CD4-positive, alpha-beta T cell treated with Interleukin-2 at 100 ng/mL for 4 hours (primary cell): Measurements from ENCODE around the gene PRSS2.
"Not testable (repeated sequence)": the region's sequence is repeated elsewhere in the genome, so short reads cannot be mapped to it uniquely, and the experiment has no call there.

Experiments
- DNase-seq: peaks from one replicate; pipeline ENCODE4 v3.0.0-alpha.2; 2020; ENCODE audit warnings: low spot score

PRSS2 gene

DNA sequence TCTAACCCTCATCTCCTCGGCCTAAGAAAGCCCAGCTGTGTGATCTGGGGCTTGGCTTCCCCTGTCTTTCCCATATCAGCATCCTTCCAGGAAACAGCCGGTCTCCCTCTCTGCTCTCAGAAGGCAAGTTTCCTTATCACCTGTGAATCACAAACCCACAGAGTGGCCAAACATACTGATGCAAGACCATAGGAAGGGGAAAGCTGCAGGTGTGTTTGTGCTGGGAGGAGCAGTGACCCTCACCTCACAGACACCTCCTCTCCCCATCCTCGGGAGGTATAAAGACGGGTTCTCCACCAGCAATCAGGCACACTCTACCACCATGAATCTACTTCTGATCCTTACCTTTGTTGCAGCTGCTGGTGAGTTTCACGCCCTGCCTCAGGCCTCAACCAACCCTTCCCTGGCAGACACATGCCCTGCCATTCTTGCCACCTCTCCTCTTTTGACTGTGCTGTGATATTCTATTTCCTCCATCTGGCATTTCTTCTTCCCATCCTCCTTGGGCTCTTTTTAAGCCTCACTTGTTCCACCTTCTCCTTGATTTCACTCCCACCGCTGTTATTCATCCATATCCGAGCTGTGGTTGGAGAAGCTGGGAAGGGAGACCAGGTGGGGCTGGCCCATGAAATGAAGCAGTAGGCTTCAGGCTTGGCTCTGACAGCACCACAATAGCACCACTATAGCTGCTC lies at the start of gene PRSS2:
Gene PRSS2, plus strand, starts transcription at position 310 of the 692 bp plus-strand sequence. Its CDS starts 13 bp downstream, at position 323.
- no peak for DNase-seq

DNA sequence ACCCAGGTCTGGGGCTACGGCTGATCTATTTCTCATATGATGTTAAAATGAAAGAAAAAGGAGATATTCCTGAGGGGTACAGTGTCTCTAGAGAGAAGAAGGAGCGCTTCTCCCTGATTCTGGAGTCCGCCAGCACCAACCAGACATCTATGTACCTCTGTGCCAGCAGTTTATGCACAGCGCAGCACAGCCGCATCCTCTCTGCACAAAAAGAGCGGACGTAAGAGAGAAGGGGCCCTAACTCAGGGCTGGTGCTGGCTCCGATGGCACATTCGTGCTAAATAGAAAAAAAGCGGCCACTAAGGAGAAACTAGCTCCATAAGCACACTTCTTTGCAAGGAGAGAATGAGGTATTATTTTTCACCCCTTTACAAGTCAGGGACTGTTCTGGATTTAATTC lies 49.8 kb upstream of the PRSS2 start:
- DNase-seq: no peak

DNA sequence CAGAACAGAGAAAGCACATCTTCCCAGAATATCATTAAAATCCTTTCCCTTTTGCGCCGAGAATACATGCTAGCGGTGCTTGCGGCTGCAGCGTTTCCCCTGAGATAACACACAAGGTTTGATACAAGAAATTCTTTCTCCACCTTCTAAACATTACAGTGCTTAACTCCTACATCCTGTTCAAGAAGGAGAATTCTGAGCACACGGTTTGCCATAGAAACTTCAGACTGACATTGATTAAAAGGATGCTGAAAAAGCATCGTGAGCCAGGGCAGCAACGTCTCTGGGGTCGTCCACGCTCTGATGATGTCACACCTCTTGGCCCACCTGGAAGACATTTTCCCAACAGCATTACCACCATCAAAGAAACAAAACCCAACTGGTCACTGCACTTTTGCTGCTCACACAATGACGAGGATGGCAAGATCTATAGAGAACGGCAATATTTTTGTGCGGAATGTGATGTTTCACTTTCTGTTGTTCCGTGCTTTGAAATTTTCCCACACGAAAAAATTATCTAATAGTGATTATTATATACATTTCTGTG lies 48.4 kb upstream of the PRSS2 start:
- no peak for DNase-seq

DNA sequence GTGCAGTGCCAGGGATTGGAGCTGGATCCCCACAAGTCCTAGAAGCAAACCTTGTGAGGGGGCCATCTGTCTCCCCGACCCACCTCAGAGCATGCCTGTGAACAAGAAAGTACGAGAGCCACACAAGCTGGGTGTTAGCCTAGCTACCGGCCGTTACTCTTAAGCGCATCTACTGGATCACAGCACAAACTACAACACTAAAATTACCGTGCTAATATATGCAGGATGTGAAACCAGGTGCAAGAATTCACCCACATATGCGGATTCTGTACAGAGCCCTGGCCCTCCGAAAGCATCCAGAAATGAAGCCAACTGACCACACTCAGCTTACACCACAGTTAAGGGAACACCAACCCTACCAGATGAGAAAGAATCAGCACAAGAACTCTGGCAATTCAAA lies 37.5 kb upstream of the PRSS2 start:
- DNase-seq: no peak

- no peak for DNase-seq
Measured at GRCh38 chr7:142739923-142740492, 30.8 kb upstream of the PRSS2 start.

DNA sequence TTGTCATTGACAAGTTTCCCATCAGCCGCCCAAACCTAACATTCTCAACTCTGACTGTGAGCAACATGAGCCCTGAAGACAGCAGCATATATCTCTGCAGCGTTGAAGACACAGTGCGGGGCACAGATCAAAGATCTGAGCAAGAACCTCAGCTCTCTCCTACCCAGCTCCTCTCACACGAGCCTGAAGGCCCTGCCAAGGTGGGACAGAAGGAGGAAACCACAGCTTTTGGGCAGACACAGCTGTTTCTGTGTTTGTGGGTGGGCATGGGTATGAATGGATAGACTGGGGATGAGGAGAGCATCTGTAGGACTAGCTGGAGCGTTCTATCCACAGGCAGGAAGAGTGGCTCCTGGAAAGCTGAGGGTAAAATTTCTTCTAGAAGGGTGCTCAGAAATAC lies 30.0 kb upstream of the PRSS2 start:
- no peak for DNase-seq

GRCh38 chr7:142741932-142742331 lies 28.8 kb upstream of the PRSS2 start:
- not testable (repeated sequence) for DNase-seq

- DNase-seq: no peak
Measured at GRCh38 chr7:142745091-142745635, 25.6 kb upstream of the PRSS2 start.

DNA sequence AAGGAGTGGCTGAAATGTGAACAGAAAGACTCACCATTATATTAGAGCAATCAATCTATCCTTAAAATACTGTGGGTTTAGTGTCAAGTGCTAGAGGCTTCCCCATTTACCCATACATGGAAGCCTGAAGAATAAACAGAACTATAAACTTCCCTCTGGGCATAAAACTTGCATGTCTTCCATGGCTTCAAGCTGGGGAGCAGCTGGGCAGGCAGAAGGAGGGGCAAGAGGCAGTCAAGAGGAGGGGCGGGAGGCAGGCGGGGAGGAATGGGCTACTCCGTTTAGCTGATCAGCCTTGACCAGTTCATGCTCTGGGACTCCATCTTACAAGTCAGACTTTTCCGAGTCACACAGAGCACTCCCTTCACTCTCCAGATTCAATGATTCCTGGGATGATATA lies 25.0 kb upstream of the PRSS2 start:
- DNase-seq: no peak

DNA sequence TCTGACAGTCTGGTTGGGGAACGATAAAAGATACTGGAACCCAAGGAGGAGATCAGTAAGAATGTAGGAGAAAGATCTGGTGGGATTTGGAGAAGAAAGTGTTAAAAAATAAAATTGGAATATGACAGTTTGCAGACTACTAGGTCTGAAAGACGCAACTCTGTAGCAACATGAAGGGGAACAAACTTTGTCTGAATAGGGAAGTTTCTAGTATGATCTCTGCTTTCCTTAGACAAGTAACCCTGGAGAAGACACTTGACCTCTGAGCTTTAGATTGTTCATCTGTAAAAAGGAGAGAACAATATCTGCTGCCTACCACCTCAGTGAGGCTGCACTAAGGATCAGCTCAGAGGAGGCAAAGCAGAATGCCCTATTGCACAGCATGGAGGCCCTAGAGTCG lies 24.5 kb upstream of the PRSS2 start:
- DNase-seq: no peak

- DNase-seq: not testable (repeated sequence)
Measured at GRCh38 chr7:142748410-142748809, 22.4 kb upstream of the PRSS2 start.

DNA sequence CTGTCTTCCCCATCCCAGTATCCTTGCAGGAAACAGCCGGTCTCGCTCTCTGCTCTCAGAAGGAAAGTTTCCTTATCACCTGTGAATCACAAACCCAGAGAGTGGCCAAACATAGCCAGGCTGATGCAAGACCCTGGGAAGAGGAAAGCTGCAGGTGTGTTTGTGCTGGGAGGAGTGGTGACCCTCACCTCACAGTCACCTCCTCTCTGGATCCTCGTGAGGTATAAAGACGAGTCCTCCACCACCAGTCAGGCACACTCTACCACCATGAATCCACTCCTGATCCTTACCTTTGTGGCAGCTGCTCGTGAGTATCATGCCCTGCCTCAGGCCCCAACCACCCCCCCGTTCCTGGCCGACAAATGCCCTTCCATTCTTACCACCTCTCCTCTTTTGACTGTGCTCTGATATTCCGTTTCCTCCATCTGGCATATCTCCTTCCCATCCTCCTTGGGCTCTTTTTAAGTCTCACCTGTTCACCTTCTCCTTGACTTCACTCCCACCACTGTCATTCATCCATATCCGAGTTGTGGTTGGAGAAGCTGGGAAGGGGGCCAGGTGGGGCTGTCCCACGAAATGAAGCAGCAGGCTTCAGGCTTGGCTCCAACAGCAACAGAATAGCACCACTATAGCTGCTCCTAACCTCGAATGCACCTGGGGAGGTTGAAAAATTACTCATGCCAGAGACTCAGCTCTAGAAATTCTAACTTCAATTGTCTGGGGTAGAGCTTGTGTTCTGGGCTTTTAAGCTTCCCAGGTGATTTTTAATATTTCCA lies 21.4 kb upstream of the PRSS2 start, which contains the start of gene PRSS1:
Gene PRSS1, plus strand, starts transcription at position 255 of the 776 bp plus-strand sequence. Its CDS starts 13 bp downstream, at position 268.
- no peak for DNase-seq

- DNase-seq: no peak
Measured at GRCh38 chr7:142750321-142750938, 20.3 kb upstream of the PRSS2 start.

DNA sequence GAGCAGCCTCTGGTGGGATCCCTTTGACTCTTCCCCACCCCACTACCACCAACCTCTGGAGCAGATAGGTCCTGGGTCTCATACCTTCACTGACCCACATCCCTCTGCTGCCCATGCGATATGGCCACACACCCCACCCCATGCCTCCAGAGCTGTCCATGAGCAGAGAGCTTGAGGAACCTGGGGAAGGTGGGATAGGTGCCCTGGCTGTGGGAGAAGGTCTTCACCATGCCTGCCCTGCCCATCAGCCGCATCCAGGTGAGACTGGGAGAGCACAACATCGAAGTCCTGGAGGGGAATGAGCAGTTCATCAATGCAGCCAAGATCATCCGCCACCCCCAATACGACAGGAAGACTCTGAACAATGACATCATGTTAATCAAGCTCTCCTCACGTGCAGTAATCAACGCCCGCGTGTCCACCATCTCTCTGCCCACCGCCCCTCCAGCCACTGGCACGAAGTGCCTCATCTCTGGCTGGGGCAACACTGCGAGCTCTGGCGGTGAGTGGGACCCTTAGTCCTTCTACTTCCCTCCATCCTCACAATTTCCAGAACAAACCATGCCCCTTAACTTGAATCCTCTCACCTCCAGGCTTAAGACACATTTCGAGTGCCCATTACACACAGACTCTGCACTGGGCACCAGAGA lies 19.1 kb upstream of the PRSS2 start:
- DNase-seq: not testable (repeated sequence)

DNA sequence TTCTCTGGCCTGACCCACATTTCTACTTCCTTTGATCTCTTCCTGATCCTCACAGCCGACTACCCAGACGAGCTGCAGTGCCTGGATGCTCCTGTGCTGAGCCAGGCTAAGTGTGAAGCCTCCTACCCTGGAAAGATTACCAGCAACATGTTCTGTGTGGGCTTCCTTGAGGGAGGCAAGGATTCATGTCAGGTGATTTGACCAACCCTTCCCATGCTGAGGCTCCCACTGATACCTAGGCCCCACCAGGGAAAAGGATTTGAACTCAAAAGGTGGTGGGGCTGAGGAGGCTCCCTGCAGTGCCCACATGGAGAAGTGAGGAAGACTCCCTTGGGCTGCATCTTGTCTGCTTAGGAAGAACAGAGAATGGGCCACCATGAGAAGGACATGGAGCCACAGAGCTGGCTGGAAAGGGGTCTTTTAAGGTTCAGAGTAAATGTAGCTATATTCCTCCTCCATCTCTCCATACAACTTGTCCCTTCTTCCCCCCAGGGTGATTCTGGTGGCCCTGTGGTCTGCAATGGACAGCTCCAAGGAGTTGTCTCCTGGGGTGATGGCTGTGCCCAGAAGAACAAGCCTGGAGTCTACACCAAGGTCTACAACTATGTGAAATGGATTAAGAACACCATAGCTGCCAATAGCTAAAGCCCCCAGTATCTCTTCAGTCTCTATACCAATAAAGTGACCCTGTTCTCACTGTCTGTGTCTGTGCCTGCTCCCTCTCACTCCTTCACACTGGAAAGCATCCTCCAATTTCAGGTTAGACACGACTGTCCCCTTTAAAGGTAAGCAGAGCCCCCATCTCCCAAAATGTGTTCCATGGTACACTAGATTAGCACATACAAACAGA lies 18.2 kb upstream of the PRSS2 start:
- DNase-seq: no peak

DNA sequence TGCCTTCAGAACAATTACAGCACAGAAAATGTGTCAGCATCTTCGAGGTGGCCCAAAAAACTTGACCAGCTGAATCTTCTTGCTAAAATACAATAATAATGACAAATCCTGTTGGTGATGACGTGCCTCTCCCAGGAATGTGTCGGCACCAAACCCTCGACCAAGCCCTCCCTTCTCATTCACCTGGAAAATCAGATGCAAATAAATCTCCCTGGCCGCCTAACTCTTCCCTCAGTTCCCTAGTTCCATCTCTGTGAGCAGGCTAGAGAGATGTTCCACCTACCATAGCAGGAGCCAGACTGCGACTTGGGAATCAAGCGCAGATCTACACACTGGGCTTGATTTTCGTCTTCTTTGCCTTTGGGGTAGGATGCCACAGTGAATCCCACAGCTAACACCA lies 17.4 kb upstream of the PRSS2 start:
- no peak for DNase-seq

GRCh38 chr7:142753925-142754491 lies 16.8 kb upstream of the PRSS2 start:
- DNase-seq: not testable (repeated sequence)

- no peak for DNase-seq
Measured at GRCh38 chr7:142754681-142755575, 15.8 kb upstream of the PRSS2 start.

GRCh38 chr7:142758312-142758711 lies 12.5 kb upstream of the PRSS2 start:
- not testable (repeated sequence) for DNase-seq
